ENCODE data around the gene MYH7B.

The MYH7B gene

DNA sequence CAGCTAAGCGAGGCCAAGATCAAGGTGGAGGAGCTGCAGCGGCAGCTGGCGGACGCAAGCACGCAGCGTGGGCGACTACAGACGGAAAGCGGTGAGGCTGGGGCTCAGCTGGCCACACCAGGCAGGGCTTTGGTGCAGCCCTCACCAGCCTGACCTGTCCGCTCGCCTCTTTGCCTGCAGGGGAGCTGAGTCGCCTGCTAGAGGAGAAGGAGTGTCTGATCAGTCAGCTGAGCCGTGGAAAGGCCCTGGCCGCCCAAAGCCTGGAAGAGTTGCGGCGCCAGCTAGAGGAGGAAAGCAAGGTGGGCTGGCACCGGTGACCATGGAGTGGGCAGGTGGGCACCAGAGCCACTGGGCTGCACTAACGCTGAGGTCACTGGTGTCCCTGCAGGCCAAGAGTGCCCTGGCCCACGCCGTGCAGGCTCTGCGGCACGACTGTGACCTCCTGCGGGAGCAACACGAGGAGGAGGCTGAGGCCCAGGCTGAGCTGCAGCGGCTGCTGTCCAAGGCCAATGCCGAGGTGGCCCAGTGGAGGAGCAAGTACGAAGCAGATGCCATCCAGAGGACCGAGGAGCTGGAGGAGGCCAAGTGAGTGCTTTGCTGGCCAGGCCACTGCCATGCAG lies 42.8 kb downstream of the MYH7B start:
- H3K27ac ChIP-seq: no peak overlapping the region
- no peak for TF ChIP-seq ZFX (IDR thresholded peaks at IDR 0.05; ENCODE audit: borderline replicate concordance)
- TF ChIP-seq, protein P1, sequence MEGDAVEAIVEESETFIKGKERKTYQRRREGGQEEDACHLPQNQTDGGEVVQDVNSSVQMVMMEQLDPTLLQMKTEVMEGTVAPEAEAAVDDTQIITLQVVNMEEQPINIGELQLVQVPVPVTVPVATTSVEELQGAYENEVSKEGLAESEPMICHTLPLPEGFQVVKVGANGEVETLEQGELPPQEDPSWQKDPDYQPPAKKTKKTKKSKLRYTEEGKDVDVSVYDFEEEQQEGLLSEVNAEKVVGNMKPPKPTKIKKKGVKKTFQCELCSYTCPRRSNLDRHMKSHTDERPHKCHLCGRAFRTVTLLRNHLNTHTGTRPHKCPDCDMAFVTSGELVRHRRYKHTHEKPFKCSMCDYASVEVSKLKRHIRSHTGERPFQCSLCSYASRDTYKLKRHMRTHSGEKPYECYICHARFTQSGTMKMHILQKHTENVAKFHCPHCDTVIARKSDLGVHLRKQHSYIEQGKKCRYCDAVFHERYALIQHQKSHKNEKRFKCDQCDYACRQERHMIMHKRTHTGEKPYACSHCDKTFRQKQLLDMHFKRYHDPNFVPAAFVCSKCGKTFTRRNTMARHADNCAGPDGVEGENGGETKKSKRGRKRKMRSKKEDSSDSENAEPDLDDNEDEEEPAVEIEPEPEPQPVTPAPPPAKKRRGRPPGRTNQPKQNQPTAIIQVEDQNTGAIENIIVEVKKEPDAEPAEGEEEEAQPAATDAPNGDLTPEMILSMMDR (IDR thresholded peaks at IDR 0.05): no peak

DNA sequence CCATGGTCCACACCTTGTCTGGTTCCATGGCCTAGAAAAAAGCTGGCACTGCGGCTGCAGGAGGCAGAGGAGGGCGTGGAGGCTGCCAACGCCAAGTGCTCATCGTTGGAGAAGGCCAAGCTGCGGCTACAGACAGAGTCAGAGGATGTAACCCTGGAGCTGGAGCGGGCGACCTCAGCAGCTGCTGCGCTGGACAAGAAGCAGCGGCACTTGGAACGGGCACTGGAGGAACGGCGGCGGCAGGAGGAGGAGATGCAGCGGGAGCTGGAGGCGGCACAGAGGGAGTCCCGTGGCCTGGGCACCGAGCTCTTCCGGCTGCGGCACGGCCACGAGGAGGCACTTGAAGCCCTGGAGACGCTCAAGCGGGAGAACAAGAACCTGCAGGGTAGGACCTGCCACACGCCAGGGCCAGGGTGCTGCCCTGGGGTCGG lies 43.4 kb downstream of the MYH7B start:
- TF ChIP-seq, protein P1 (IDR thresholded peaks at IDR 0.05): no peak
- TF ChIP-seq ZFX (IDR thresholded peaks at IDR 0.05; ENCODE audit: borderline replicate concordance): no peak
- H3K27ac ChIP-seq: no peak overlapping the region

DNA sequence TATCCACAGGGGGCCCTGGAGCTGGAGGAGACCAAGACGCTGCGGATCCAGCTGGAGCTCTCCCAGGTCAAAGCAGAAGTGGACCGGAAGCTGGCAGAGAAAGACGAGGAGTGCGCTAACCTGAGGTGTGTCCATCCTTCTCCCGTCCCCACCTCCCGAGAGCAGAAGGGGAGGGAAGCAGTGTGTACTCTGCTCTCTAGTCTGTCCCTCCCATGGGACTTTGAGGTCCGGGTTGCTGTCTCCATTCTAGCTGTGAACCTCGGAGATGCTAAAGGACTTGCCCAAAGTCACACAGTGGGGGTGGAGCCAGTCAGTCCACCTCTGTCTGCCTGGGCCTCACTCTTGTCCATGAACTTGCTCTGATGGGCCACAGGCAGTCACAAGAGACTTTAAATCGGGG lies 44.1 kb downstream of the MYH7B start:
- TF ChIP-seq, protein P1 (IDR thresholded peaks at IDR 0.05): no peak
- no peak for TF ChIP-seq ZFX (IDR thresholded peaks at IDR 0.05; ENCODE audit: borderline replicate concordance)
- H3K27ac ChIP-seq: no peak overlapping the region

DNA sequence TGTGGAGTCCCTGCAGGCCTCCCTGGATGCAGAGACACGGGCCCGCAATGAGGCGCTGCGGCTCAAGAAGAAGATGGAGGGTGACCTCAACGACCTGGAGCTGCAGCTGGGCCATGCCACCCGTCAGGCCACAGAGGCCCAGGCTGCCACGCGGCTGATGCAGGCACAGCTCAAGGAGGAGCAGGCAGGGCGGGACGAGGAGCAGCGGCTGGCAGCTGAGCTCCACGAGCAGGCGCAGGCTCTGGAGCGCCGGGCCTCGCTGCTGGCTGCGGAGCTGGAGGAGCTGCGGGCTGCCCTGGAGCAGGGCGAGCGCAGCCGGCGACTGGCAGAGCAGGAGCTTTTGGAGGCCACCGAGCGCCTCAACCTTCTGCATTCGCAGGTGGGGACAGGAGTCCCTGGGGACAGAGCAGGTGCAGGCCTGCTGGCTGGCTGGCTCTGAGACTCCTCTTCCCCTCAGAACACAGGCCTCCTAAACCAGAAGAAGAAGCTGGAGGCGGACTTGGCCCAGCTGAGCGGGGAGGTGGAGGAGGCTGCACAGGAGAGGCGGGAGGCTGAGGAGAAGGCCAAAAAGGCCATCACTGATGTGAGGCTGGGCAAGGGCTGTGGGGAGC lies 44.7 kb downstream of the MYH7B start:
- no peak for TF ChIP-seq ZFX (IDR thresholded peaks at IDR 0.05; ENCODE audit: borderline replicate concordance)

DNA sequence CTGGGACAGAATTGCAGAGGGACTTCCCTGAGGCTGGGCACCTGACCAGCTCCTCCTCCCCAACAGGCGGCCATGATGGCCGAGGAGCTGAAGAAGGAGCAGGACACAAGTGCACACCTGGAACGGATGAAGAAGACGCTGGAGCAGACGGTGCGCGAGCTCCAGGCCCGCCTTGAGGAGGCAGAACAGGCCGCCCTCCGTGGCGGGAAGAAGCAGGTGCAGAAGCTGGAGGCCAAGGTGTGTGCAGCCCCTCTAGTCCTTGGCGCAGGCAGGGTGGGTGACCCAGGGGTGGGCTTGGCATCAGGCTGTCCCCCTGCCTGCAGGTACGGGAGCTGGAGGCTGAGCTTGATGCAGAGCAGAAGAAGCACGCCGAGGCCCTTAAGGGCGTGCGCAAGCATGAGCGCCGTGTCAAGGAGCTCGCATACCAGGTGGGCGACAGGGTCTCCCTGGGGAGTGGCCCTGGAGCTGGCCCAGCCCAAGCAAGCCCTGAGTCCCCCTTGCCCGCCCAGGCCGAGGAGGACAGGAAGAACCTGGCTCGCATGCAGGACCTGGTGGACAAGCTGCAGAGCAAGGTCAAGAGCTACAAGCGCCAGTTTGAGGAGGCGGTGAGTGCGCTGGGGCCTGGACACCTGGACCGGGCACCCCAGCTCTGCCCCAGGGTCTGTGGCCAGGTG lies 45.4 kb downstream of the MYH7B start:
- TF ChIP-seq, protein P1 (IDR thresholded peaks at IDR 0.05): no peak
- no peak for TF ChIP-seq ZFX (IDR thresholded peaks at IDR 0.05; ENCODE audit: borderline replicate concordance)
- no peak overlapping the region for H3K27ac ChIP-seq

More for the DNA sequence above, 44.7 kb downstream of the MYH7B start:
- H3K27ac ChIP-seq: no peak overlapping the region

DNA sequence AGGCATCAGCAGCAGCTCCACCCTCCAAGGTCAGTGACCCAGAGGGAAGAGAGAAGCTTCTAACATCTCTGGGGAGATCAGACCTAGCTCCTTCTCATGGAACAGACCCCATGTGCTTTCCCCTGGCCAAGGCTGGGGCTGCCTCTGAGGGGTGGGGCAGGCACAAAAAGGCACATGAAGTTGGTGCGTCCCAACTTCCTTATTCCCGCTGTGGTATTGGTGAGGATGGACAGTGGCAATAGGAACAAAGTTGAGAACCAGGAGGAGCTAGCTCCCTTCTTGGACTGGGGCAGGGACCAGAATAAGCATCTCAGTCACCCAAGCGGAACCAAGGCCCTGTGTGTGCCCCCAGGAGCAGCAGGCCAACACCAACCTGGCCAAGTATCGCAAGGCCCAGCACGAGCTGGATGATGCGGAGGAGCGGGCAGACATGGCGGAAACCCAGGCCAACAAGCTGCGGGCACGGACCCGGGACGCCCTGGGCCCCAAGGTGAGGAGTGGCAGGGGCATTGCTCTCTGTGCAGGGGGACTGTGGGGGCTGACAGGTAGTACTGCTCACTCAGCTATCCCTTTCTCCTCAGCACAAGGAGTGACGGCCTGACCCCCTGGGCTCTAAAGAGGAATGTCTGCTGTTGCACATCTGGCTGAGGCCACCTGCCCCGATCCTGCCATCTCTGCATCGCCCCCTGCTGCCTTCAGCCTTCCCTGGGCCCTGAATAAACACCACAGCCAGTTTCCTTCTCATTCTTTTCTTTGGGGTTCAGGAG lies 46.1 kb downstream of the MYH7B start:
- no peak for TF ChIP-seq ZFX (IDR thresholded peaks at IDR 0.05; ENCODE audit: borderline replicate concordance)
- TF ChIP-seq, protein P1 (IDR thresholded peaks at IDR 0.05): peak; percentile 53
- H3K27ac ChIP-seq: no peak overlapping the region

DNA sequence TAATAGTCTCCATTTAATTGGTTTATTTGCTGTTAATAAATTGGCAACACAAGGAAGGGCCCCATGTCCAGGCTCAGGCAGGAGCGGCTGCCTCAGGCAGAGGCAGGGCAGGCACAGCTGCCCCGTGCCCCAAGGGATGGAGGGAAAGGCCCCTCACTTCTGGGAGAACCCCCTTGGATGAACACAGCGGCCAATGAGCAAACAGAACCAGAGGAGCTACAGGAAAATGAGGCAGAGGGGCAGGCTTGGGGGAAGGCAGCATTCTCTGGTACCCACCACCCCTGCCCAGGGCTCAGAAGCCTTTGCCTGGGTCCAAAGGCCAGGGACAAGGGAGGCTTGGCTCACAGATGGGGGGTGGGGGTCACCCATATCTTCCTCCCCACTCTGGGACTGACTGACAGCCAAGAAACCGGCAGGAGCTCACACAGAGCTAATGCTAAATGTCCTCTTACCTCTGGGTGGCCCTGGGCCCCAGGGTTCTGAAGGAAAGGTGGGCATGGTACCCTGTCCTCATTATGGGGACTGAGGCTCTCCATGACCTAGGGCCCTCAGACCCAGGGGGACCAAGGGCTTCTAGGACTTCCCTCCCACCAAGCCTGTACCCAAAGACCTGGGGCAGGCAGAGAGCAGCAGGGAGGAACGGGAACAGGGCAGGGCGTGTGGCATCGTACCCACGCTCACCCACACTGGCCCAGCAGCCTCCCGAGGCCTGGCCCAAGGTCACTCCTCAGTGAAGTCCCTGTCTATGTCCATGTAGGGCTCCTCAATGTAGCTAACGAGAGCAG lies 47.0 kb downstream of the MYH7B start:
- no peak overlapping the region for H3K27ac ChIP-seq
- TF ChIP-seq, protein P1 (IDR thresholded peaks at IDR 0.05): peak; percentile 16; the same call in 1 of the 2 replicates
- TF ChIP-seq ZFX (IDR thresholded peaks at IDR 0.05; ENCODE audit: borderline replicate concordance): no peak
